ENCODE data around the gene APOC4. TPM values are rescaled to one million over a fixed set of nuclear protein-coding genes. Genes with fewer than 3 reads are reported as not detected.
"Not testable (repeated sequence)": the region's sequence is repeated elsewhere in the genome, so short reads cannot be mapped to it uniquely, and the experiment has no call there.

APOC4 gene
- total and polyA plus RNA-seq, 12 donors: 0.67 to 4.5 (median 1.3) TPM; not detected in 5

GRCh38 chr19:44961821-44962220 lies 19.8 kb downstream of the APOC4 start:
- Histone ChIP-seq H3K4me1 (replicated peaks in 1 of 2) (peaks cover 11 to 45% of the 10 kb centered on the region in 2 donors), H3K27ac (peak overlapping the region in 1 of 5 donors; percentile 34), H3K9me3 (replicated peaks in 1 of 3) (no peaks in the 10 kb centered on the region), H3K27me3 (no peaks in the 10 kb centered on the region), H3K36me3 (replicated peaks in 1 of 2) (peaks cover 0 to 45% of the 10 kb centered on the region in 2 donors), H3K4me3 (no peak overlapping the region)
- intact Hi-C loops (cut with DNase I): loop anchor here in 1 of 2 donors (10.0 kb wide), 1 partner anchor 93 kb away; no protein-coding TSS in a partner anchor
- DNase-seq: no peak
- WGBS, 4 donors: 81 to 92% (median 90%) methylated on average over 8 of the region's 8 CpGs
- TF ChIP-seq POLR2A (IDR thresholded peaks at IDR 0.05): no peak
- no peak for TF ChIP-seq CTCF (IDR thresholded peaks at IDR 0.05)

- no peak overlapping the region for H3K4me3 ChIP-seq
- H3K27me3 ChIP-seq: no peaks in the 10 kb centered on the region
- intact Hi-C loops (cut with DNase I): loop anchor here in 1 of 2 donors (10.0 kb wide), 1 partner anchor 87 kb away; no protein-coding TSS in a partner anchor
- H3K9me3 ChIP-seq (replicated peaks in 1 of 3): no peaks in the 10 kb centered on the region
- H3K27ac ChIP-seq: no peak overlapping the region
- TF ChIP-seq CTCF (IDR thresholded peaks at IDR 0.05): no peak
- no peak for TF ChIP-seq POLR2A (IDR thresholded peaks at IDR 0.05)
- no peak for DNase-seq
- WGBS, 4 donors: 92 to 96% (median 95%) methylated on average over 5 of the region's 5 CpGs
- peaks cover 0 to 50% of the 10 kb centered on the region in 2 donors for H3K36me3 ChIP-seq (replicated peaks in 1 of 2)
- H3K4me1 ChIP-seq (replicated peaks in 1 of 2): peaks cover 5 to 16% of the 10 kb centered on the region in 2 donors
Measured at GRCh38 chr19:44968118-44968517, 26.1 kb downstream of the APOC4 start.

- no peak for DNase-seq
- Histone ChIP-seq H3K27ac (no peak overlapping the region), H3K4me3 (no peak overlapping the region), H3K36me3 (replicated peaks in 1 of 2) (peaks cover 0 to 51% of the 10 kb centered on the region in 2 donors), H3K27me3 (no peaks in the 10 kb centered on the region), H3K4me1 (replicated peaks in 1 of 2) (peaks cover 5 to 16% of the 10 kb centered on the region in 2 donors), H3K9me3 (replicated peaks in 1 of 3) (no peaks in the 10 kb centered on the region)
- TF ChIP-seq POLR2A (IDR thresholded peaks at IDR 0.05) (no peak), CTCF (IDR thresholded peaks at IDR 0.05) (no peak)
- 76 to 89% (median 88%) methylated on average over 4 of the region's 4 CpGs; no CpG with 5 or more reads in 1 of the 4 donors for WGBS, 4 donors
- intact Hi-C loops (cut with DNase I): loop anchor here in 1 of 2 donors (10.0 kb wide), 1 partner anchor 86 kb away; no protein-coding TSS in a partner anchor
Measured at GRCh38 chr19:44968670-44969069, 26.6 kb downstream of the APOC4 start.

- peaks cover 0 to 50% of the 10 kb centered on the region in 2 donors for H3K36me3 ChIP-seq (replicated peaks in 1 of 2)
- peaks cover 5 to 16% of the 10 kb centered on the region in 2 donors for H3K4me1 ChIP-seq (replicated peaks in 1 of 2)
- no peak for TF ChIP-seq CTCF (IDR thresholded peaks at IDR 0.05)
- TF ChIP-seq POLR2A (IDR thresholded peaks at IDR 0.05): no peak
- H3K9me3 ChIP-seq (replicated peaks in 1 of 3): no peaks in the 10 kb centered on the region
- DNase-seq: no peak
- H3K4me3 ChIP-seq: no peak overlapping the region
- 97 to 98% (median 97%) methylated on average over 5 of the region's 5 CpGs for WGBS, 4 donors
- H3K27ac ChIP-seq: no peak overlapping the region
- intact Hi-C loops (cut with DNase I): loop anchor here in 1 of 2 donors (10.0 kb wide), 1 partner anchor 85 kb away; no protein-coding TSS in a partner anchor
- H3K27me3 ChIP-seq: no peaks in the 10 kb centered on the region
Measured at GRCh38 chr19:44969437-44969836, 27.4 kb downstream of the APOC4 start.

- H3K4me3 ChIP-seq; H3K9me3 ChIP-seq (replicated peaks in 1 of 3); H3K27me3 ChIP-seq; intact Hi-C loops (cut with DNase I): not testable (repeated sequence)
- 50 to 63% (median 54%) methylated on average over 6 of the region's 6 CpGs for WGBS, 4 donors
- H3K36me3 ChIP-seq (replicated peaks in 1 of 2): peaks cover 0 to 52% of the 10 kb centered on the region in 2 donors
- DNase-seq: peak in 2 of 7 donors; percentile 61 to 76
- peaks cover 8 to 24% of the 10 kb centered on the region in 2 donors for H3K4me1 ChIP-seq (replicated peaks in 1 of 2)
- H3K27ac ChIP-seq: peak overlapping the region in 2 of 5 donors; percentile 24 to 44
Measured at GRCh38 chr19:44971451-44971850, 29.4 kb downstream of the APOC4 start.
